GM12875 (cell line): ENCODE results near the gene CTPS2.

ENCODE experiments used
- H3K4me3 ChIP-seq: one replicate; pipeline ENCODE4 v1.5.1; 2011; ENCODE audit warnings: low read depth, low read length, control low read depth
- CTCF ChIP-seq: IDR thresholded peaks from 2 replicates; pipeline ENCODE4 v1.5.1; 2011; ENCODE audit warnings: low read depth, mild to moderate bottlenecking, control low read depth, inconsistent platforms, low read length, moderate library complexity, borderline replicate concordance; ENCODE audit not compliant: insufficient read depth

CTPS2 gene

GRCh38 chrX:16653424-16653823 is 59.0 kb downstream of the CTPS2 start:
- TF ChIP-seq CTCF = no peak
- no peak overlapping the region for H3K4me3 ChIP-seq

GRCh38 chrX:16651391-16652024 is 61.0 kb downstream of the CTPS2 start:
- H3K4me3 ChIP-seq = no peak overlapping the region
- TF ChIP-seq CTCF = no peak

- H3K4me3 ChIP-seq = no peak within 1 kb of the TSS
- TF ChIP-seq CTCF = no peak
Measured at GRCh38 chrX:16649858-16650257, 62.6 kb downstream of the CTPS2 start, which contains the start of gene S100G. Gene S100G, plus strand, starts transcription at chrX:16650158. Its CDS starts 849 bp downstream, at chrX:16651007.

GRCh38 chrX:16646366-16647138 is 65.9 kb downstream of the CTPS2 start:
- H3K4me3 ChIP-seq = no peak overlapping the region
- TF ChIP-seq CTCF = no peak

- no peak for TF ChIP-seq CTCF
Measured at GRCh38 chrX:16643176-16643575, 69.3 kb downstream of the CTPS2 start.

GRCh38 chrX:16640823-16641222 is 71.6 kb downstream of the CTPS2 start:
- no peak for TF ChIP-seq CTCF
- H3K4me3 ChIP-seq = no peak overlapping the region

More at GRCh38 chrX:16643176-16643575, 69.3 kb downstream of the CTPS2 start:
- no peak overlapping the region for H3K4me3 ChIP-seq

- no peak overlapping the region for H3K4me3 ChIP-seq
- no peak for TF ChIP-seq CTCF
Measured at GRCh38 chrX:16639966-16640365, 72.5 kb downstream of the CTPS2 start.
